IMR-90 (cell line): Measurements from ENCODE around the gene SH2D6. TPM values are rescaled to one million over a fixed set of nuclear protein-coding genes. Genes with fewer than 3 reads are reported as not detected.

Experiments
- ATAC-seq: fragments of 200-7000 bp; cut with Tn5 transposase; 2 replicates; pipeline ENCODE4 v1.9.1; 2020; ENCODE audit warnings: low read depth, mild to moderate bottlenecking, moderate library complexity
- BruUV-seq: library from RNA; stranded (reverse); fragments of 400-500 nt; replicated peaks from 2 replicates; lab custom pipeline; 2021; lab: Mats Ljungman, UMichigan
- CTCF ChIA-PET: fragments of 300-600 bp; formaldehyde crosslinking; extraction: SDS; loops from one replicate; lab custom pipeline; 2021; ENCODE audit warnings: antibody characterized with exemption; lab: Yijun Ruan, JAX
- POLR2A ChIA-PET: fragments of 300-600 bp; sonication (Branson Sonifier 250); formaldehyde crosslinking; loops from one replicate; lab custom pipeline; 2022; ENCODE audit warnings: antibody characterized with exemption; ENCODE audit not compliant: unreplicated experiment; lab: Charles Lee
- DNase-seq: peaks from one replicate; pipeline ENCODE4 v3.0.0; 2013
- H2AFZ ChIP-seq: replicated peaks from 2 replicates; pipeline ENCODE3; 2013; ENCODE audit warnings: low read length, mild to moderate bottlenecking; ENCODE audit not compliant: poor library complexity
- H2AK5ac ChIP-seq: 2 replicates; pipeline ENCODE4 v1.6.1; 2013; ENCODE audit warnings: low read depth, low read length, inconsistent platforms
- H2AK9ac ChIP-seq: replicated peaks from 2 replicates; pipeline ENCODE3; 2013; ENCODE audit warnings: mild to moderate bottlenecking, low read depth, low read length, moderate library complexity; ENCODE audit not compliant: poor library complexity
- H2BK120ac ChIP-seq: 2 replicates; pipeline ENCODE4 v1.6.1; 2013; ENCODE audit warnings: low read depth, low read length, inconsistent platforms
- H2BK15ac ChIP-seq: 3 replicates; pipeline ENCODE4 v1.6.1; 2013; ENCODE audit warnings: low read depth, low read length, inconsistent platforms
- H2BK20ac ChIP-seq: 2 replicates; pipeline ENCODE4 v1.6.1; 2013; ENCODE audit warnings: low read depth, mild to moderate bottlenecking, inconsistent platforms, low read length, moderate library complexity
- H2BK5ac ChIP-seq: 2 replicates; pipeline ENCODE4 v1.6.1; 2013; ENCODE audit warnings: mild to moderate bottlenecking, low read depth, low read length, inconsistent platforms; ENCODE audit not compliant: poor library complexity, severe bottlenecking
- H3K14ac ChIP-seq: replicated peaks from 2 replicates; pipeline ENCODE4 v1.6.1; 2013; ENCODE audit warnings: low read depth, low read length, inconsistent platforms
- H3K18ac ChIP-seq: 2 replicates; pipeline ENCODE4 v1.6.1; 2013; ENCODE audit warnings: low read depth, low read length, control low read depth
- H3K23ac ChIP-seq: 2 replicates; pipeline ENCODE4 v1.6.1; 2013; ENCODE audit warnings: low read depth, low read length, inconsistent platforms
- H3K27ac ChIP-seq: 2 replicates; pipeline ENCODE4 v1.5.1; 2013; ENCODE audit warnings: mild to moderate bottlenecking, control low read depth, low read length; ENCODE audit not compliant: insufficient read depth
- H3K27me3 ChIP-seq: 2 replicates; pipeline ENCODE4 v1.6.1; 2013; ENCODE audit warnings: low read length; ENCODE audit not compliant: control insufficient read depth, insufficient read depth
- H3K36me3 ChIP-seq: 2 replicates; pipeline ENCODE4 v1.6.1; 2013; ENCODE audit warnings: low read length, mixed read lengths; ENCODE audit not compliant: control insufficient read depth, insufficient read depth
- H3K4ac ChIP-seq: 2 replicates; pipeline ENCODE4 v1.6.1; 2013; ENCODE audit warnings: low read depth, low read length, inconsistent platforms
- H3K4me1 ChIP-seq: 2 replicates; pipeline ENCODE4 v1.6.1; 2013; ENCODE audit warnings: low read length, mixed read lengths; ENCODE audit not compliant: control insufficient read depth, insufficient read depth
- H3K4me2 ChIP-seq: 2 replicates; pipeline ENCODE4 v1.6.1; 2013; ENCODE audit warnings: low read depth, mild to moderate bottlenecking, control low read depth, low read length, moderate library complexity
- H3K4me3 ChIP-seq: 2 replicates; pipeline ENCODE4 v1.5.1; 2013; ENCODE audit warnings: low read depth, mild to moderate bottlenecking, control low read depth, low read length, moderate library complexity; ENCODE audit not compliant: insufficient read depth
- H3K56ac ChIP-seq: 2 replicates; pipeline ENCODE4 v1.6.1; 2013; ENCODE audit warnings: low read length, inconsistent platforms; ENCODE audit not compliant: insufficient read depth; ENCODE audit errors: extremely low read depth
- H3K79me1 ChIP-seq, 2 experiments: 2 replicates each; pipeline ENCODE4 v1.6.1; 2013; ENCODE audit warnings: low read length in 2 of 2, inconsistent platforms in 1 of 2, low read depth in 1 of 2
- H3K9ac ChIP-seq: 2 replicates; pipeline ENCODE4 v1.6.1; 2013; ENCODE audit warnings: low read depth, low read length, control low read depth
- H3K9me1 ChIP-seq: 2 replicates; pipeline ENCODE4 v1.6.1; 2013; ENCODE audit warnings: low read length, inconsistent platforms; ENCODE audit not compliant: insufficient read depth
- H3K9me3 ChIP-seq: 2 replicates; pipeline ENCODE4 v1.6.1; 2013; ENCODE audit warnings: low read length; ENCODE audit not compliant: control insufficient read depth, insufficient read depth
- H4K20me1 ChIP-seq: 2 replicates; pipeline ENCODE4 v1.6.1; 2013; ENCODE audit warnings: low read length, inconsistent platforms; ENCODE audit not compliant: insufficient read depth
- H4K5ac ChIP-seq: 2 replicates; pipeline ENCODE4 v1.6.1; 2013; ENCODE audit warnings: mild to moderate bottlenecking, low read depth, low read length, control low read depth
- H4K8ac ChIP-seq, 2 experiments: 2 replicates each; pipeline ENCODE4 v1.6.1; 2013; ENCODE audit warnings: low read depth in 2 of 2, low read length in 2 of 2, control low read depth in 1 of 2, inconsistent platforms in 1 of 2
- H4K91ac ChIP-seq: 2 replicates; pipeline ENCODE4 v1.6.1; 2013; ENCODE audit warnings: low read depth, low read length, inconsistent platforms; ENCODE audit not compliant: insufficient read depth
- BHLHE40 ChIP-seq: fragments of 150-350 bp; IDR thresholded peaks from 2 replicates; pipeline ENCODE4 v1.6.1; 2016; ENCODE audit warnings: mild to moderate bottlenecking, low read depth, low read length
- CEBPB ChIP-seq: IDR thresholded peaks from 2 replicates; pipeline ENCODE4 v1.6.1; 2012; ENCODE audit warnings: low read depth, low read length, improper control_type of control experiment
- CHD1 ChIP-seq: IDR thresholded peaks from 2 replicates; pipeline ENCODE4 v1.6.1; 2012; ENCODE audit warnings: low read depth, low read length, improper control_type of control experiment
- FOS ChIP-seq: fragments of 150-350 bp; IDR thresholded peaks from 2 replicates; pipeline ENCODE4 v1.6.1; 2016; ENCODE audit warnings: low read depth, low read length
- MAFK ChIP-seq: IDR thresholded peaks from 2 replicates; pipeline ENCODE4 v1.6.1; 2012; ENCODE audit warnings: low read depth, low read length, improper control_type of control experiment
- MAZ ChIP-seq: IDR thresholded peaks from 2 replicates; pipeline ENCODE4 v1.6.1; 2012; ENCODE audit warnings: low read depth, mild to moderate bottlenecking, low read length, improper control_type of control experiment, moderate library complexity, borderline replicate concordance
- MXI1 ChIP-seq: IDR thresholded peaks from 2 replicates; pipeline ENCODE4 v1.6.1; 2012; ENCODE audit warnings: low read depth, mild to moderate bottlenecking, low read length, moderate library complexity, borderline replicate concordance
- NFE2L2 ChIP-seq: fragments of 150-350 bp; IDR thresholded peaks from 2 replicates; pipeline ENCODE4 v1.6.1; 2016; ENCODE audit warnings: low read depth, mild to moderate bottlenecking, low read length
- POLR2A ChIP-seq: IDR thresholded peaks from 2 replicates; pipeline ENCODE4 v1.6.1; 2012; ENCODE audit warnings: mild to moderate bottlenecking, low read depth, low read length
- RAD21 ChIP-seq: IDR thresholded peaks from 2 replicates; pipeline ENCODE4 v1.6.1; 2012; ENCODE audit warnings: low read length, improper control_type of control experiment
- RCOR1 ChIP-seq: IDR thresholded peaks from 2 replicates; pipeline ENCODE4 v1.6.1; 2012; ENCODE audit warnings: mild to moderate bottlenecking, low read length, improper control_type of control experiment; ENCODE audit not compliant: insufficient replicate concordance
- RFX5 ChIP-seq: IDR thresholded peaks from 2 replicates; pipeline ENCODE4 v1.8.0; 2012; ENCODE audit warnings: low read depth, mild to moderate bottlenecking, low read length, moderate library complexity
- SMC3 ChIP-seq: fragments of 150-350 bp; IDR thresholded peaks from 2 replicates; pipeline ENCODE4 v1.6.1; 2016; ENCODE audit warnings: low read depth, mild to moderate bottlenecking, antibody characterized with exemption, low read length, moderate library complexity
- WGBS, 2 experiments: methylation state at CpG; one replicate each; pipeline versions ENCODE4 v1.1.5 to v1.1.7; 2013; ENCODE audit warnings: missing lambda C conversion rate in 2 of 2; ENCODE audit not compliant: insufficient read length in 1 of 2; ENCODE audit errors: extremely low coverage in 2 of 2; 5-methylcytosine and 5-hydroxymethylcytosine counted together
- dilution Hi-C: fragments of 300-500 bp; cut with HindIII; formaldehyde crosslinking; loops from one replicate; pipeline ENCODE4 v1.14.3; 2018; ENCODE audit warnings: low sequenced_read_pairs; ENCODE audit not compliant: unreplicated experiment
- in situ Hi-C: fragments of 300-500 bp; cut with MboI; formaldehyde crosslinking; loops from 3 replicates; pipeline ENCODE4 v1.14.3; 2019; ENCODE audit warnings: low sequenced_read_pairs, inconsistent platforms, mixed read lengths
- intact Hi-C: fragments of 100-400 bp; cut with micrococcal nuclease; formaldehyde crosslinking; loops from 2 replicates; pipeline ENCODE4 v1.10.0; 2022
- polyA plus RNA-seq, 3 experiments: library from polyadenylated mRNA; depleted of rRNA; stranded (reverse); fragments of >200 nt; gene quantifications; 2 replicates each; pipeline ENCODE4 v1.2.3, GENCODE V29; 2012; ENCODE audit warnings: low replicate concordance in 1 of 3
- total RNA-seq: library from RNA; depleted of rRNA; stranded (reverse); fragments of >200 nt; gene quantifications from 2 replicates; pipeline ENCODE4 v1.2.3, GENCODE V29; 2012
- TF ChIP-seq, protein P1 (sequence below): conservative IDR thresholded peaks from 2 replicates; pipeline ENCODE4 v1.5.1; 2012; ENCODE audit warnings: mild to moderate bottlenecking, low read depth, low read length, improper control_type of control experiment
- TF ChIP-seq, protein P2 (sequence below): fragments of 150-350 bp; IDR thresholded peaks from 2 replicates; pipeline ENCODE4 v1.6.1; 2017; ENCODE audit warnings: mild to moderate bottlenecking, antibody characterized with exemption, low read length, low read depth

The SH2D6 gene
- total and polyA plus RNA-seq, 2 of the 4 experiments (the other 2 are of a cell fraction), result 0.32 to 0.36 TPM

DNA sequence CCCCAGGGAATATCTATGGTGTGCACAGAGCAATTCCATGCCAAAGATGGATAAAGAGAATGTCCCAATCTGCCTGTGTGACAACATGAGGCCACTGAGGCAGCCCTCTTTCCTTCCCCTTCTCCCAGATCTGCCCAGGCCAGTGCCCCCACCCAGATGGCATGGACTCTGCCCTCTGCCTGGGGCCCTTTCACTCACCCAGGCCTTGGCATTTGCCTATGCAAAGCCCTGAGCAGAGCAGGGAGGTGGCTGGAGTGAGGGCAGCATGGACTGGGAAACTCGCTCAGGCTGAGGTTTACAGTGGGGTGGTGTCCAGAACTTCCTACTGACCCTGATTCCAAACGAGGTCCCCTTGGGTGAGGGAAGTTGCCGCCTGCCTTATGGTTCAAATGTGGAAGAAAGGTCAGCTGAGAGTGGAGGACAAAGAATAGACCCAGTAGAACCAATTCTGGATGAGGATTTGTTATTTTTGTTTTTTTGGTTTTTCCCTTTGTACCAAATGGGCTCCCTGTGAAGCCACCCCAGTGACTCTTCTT, 8.9 kb downstream of the SH2D6 start:
- Histone ChIP-seq H3K18ac (no peak overlapping the region), H3K36me3 (no peaks in the 10 kb centered on the region), H3K79me1 (peaks cover 0 to 3% of the 10 kb centered on the region in 2 experiments; a peak in 1 of 4 replicates), H3K27ac (no peak overlapping the region), H3K4me2 (no peak overlapping the region), H3K23ac (no peak overlapping the region), H2BK120ac (no peak overlapping the region), H3K9me3 (no peaks in the 10 kb centered on the region), H4K91ac (no peak overlapping the region), H2BK15ac (no peak overlapping the region), H3K9me1 (peaks cover 3% of the 10 kb centered on the region; the same call in 1 of the 2 replicates), H2AK5ac (peak overlapping the region; percentile 33; the same call in 1 of the 2 replicates), H3K4me1 (peaks cover 4% of the 10 kb centered on the region), H4K5ac (no peak overlapping the region), H4K8ac (no peak overlapping the region), H2BK5ac (no peak overlapping the region), H3K4me3 (no peak overlapping the region), H3K9ac (no peak overlapping the region), H3K4ac (no peak overlapping the region), H2AFZ (no peak overlapping the region), H3K56ac (no peak overlapping the region), H2AK9ac (no peak overlapping the region), H3K14ac (no peak overlapping the region), H3K27me3 (no peaks in the 10 kb centered on the region), H4K20me1 (no peaks in the 10 kb centered on the region), H2BK20ac (no peak overlapping the region)
- ATAC-seq, result no peak
- DNase-seq, result no peak
- BruUV-seq, result no TSS peak
- intact Hi-C loops, result no loop called here
- ChIA-PET POLR2A (interaction anchor here (2.7 kb wide), 1 partner anchor 112 kb away, joined by 17 read pairs; the partner anchor contains the start of gene MAT2A), CTCF (interaction anchor here (2.5 kb wide), 1 partner anchor 112 kb away, joined by 7 read pairs; the partner anchor contains the start of gene MAT2A)
- dilution Hi-C loops, result no loop called here
- in situ Hi-C loops, result no loop called here
- no CpG with 5 or more reads among the region's 3 CpGs for WGBS, 2 experiments
- TF ChIP-seq POLR2A (no peak), FOS (no peak), CEBPB (no peak), BHLHE40 (no peak), RCOR1 (no peak), CHD1 (no peak), MXI1 (no peak), MAFK (no peak), RAD21 (no peak), RFX5 (no peak), SMC3 (no peak), NFE2L2 (no peak), MAZ (no peak)
- TF ChIP-seq, protein P1, sequence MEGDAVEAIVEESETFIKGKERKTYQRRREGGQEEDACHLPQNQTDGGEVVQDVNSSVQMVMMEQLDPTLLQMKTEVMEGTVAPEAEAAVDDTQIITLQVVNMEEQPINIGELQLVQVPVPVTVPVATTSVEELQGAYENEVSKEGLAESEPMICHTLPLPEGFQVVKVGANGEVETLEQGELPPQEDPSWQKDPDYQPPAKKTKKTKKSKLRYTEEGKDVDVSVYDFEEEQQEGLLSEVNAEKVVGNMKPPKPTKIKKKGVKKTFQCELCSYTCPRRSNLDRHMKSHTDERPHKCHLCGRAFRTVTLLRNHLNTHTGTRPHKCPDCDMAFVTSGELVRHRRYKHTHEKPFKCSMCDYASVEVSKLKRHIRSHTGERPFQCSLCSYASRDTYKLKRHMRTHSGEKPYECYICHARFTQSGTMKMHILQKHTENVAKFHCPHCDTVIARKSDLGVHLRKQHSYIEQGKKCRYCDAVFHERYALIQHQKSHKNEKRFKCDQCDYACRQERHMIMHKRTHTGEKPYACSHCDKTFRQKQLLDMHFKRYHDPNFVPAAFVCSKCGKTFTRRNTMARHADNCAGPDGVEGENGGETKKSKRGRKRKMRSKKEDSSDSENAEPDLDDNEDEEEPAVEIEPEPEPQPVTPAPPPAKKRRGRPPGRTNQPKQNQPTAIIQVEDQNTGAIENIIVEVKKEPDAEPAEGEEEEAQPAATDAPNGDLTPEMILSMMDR, result no peak
- TF ChIP-seq, protein P2, sequence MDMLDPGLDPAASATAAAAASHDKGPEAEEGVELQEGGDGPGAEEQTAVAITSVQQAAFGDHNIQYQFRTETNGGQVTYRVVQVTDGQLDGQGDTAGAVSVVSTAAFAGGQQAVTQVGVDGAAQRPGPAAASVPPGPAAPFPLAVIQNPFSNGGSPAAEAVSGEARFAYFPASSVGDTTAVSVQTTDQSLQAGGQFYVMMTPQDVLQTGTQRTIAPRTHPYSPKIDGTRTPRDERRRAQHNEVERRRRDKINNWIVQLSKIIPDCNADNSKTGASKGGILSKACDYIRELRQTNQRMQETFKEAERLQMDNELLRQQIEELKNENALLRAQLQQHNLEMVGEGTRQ, result no peak
